ENCODE results near the gene SMG5.
"Not testable (repeated sequence)": the region's sequence is repeated elsewhere in the genome, so short reads cannot be mapped to it uniquely, and the experiment has no call there.

Gene SMG5

GRCh38 chr1:156245451-156246232 is 37.0 kb downstream of the SMG5 start:
- peak; percentile 44 for DNase-seq

GRCh38 chr1:156244712-156245111 is 37.9 kb downstream of the SMG5 start:
- no peak for DNase-seq

GRCh38 chr1:156244126-156244525 is 38.5 kb downstream of the SMG5 start:
- no peak for DNase-seq

- no peak for DNase-seq
Measured at GRCh38 chr1:156242738-156243137, 39.9 kb downstream of the SMG5 start.

- DNase-seq, result no peak
Measured at GRCh38 chr1:156241926-156242325, 40.7 kb downstream of the SMG5 start, which contains the start of gene BGLAP. BGLAP (plus strand) TSS chr1:156242184; CDS start chr1:156242232, 48 bp downstream.

- DNase-seq, result no peak
Measured at GRCh38 chr1:156241311-156241811, 41.3 kb downstream of the SMG5 start.

GRCh38 chr1:156238248-156238647 is 44.4 kb downstream of the SMG5 start:
- DNase-seq, result no peak

- DNase-seq, result no peak
Measured at GRCh38 chr1:156236164-156236563, 46.5 kb downstream of the SMG5 start.

GRCh38 chr1:156233426-156234127 is 49.0 kb downstream of the SMG5 start:
- DNase-seq, result no peak

GRCh38 chr1:156232201-156232894 is 50.3 kb downstream of the SMG5 start:
- DNase-seq, result no peak

- DNase-seq, result no peak
Measured at GRCh38 chr1:156230473-156230837, 52.2 kb downstream of the SMG5 start.

GRCh38 chr1:156229809-156230472 is 52.7 kb downstream of the SMG5 start:
- DNase-seq, result no peak

- no peak for DNase-seq
Measured at GRCh38 chr1:156228501-156228900, 54.1 kb downstream of the SMG5 start.

GRCh38 chr1:156226782-156227181 is 55.8 kb downstream of the SMG5 start:
- no peak for DNase-seq

GRCh38 chr1:156226116-156226538 is 56.5 kb downstream of the SMG5 start:
- DNase-seq, result peak; percentile 84

GRCh38 chr1:156225677-156226014 is 57.0 kb downstream of the SMG5 start:
- no peak for DNase-seq

GRCh38 chr1:156221986-156222692 is 60.5 kb downstream of the SMG5 start:
- DNase-seq, result peak; percentile 42

- no peak for DNase-seq
Measured at GRCh38 chr1:156220226-156220625, 62.4 kb downstream of the SMG5 start.

GRCh38 chr1:156217871-156218270 is 64.8 kb downstream of the SMG5 start:
- DNase-seq, result peak; percentile 91

GRCh38 chr1:156216361-156217086 is 66.1 kb downstream of the SMG5 start:
- not testable (repeated sequence) for DNase-seq

- peak; percentile 83 for DNase-seq
Measured at GRCh38 chr1:156214024-156214748, 68.4 kb downstream of the SMG5 start.

Measured in activated CD4-positive, alpha-beta T cell treated with anti-CD3 and anti-CD28 coated beads, Interleukin-2, Interleukin-6, amounts not matched to agents 100 ng/mL and 50 ng/mL, durations not matched to agents 16 hours and 8 hours (primary cell).